ENCODE data around the gene SPIRE2.
A peak's percentile ranks its signal among the peaks of the same experiment; 100 is the strongest.
"Not testable (repeated sequence)": the region's sequence is repeated elsewhere in the genome, so short reads cannot be mapped to it uniquely, and the experiment has no call there.

The SPIRE2 gene

GRCh38 chr16:89815639-89816348 is 12.5 kb upstream of the SPIRE2 start:
- peak; percentile 20 for DNase-seq

GRCh38 chr16:89818851-89819403 is 9.3 kb upstream of the SPIRE2 start:
- DNase-seq = not testable (repeated sequence)

GRCh38 chr16:89819448-89819847 is 8.8 kb upstream of the SPIRE2 start:
- DNase-seq = not testable (repeated sequence)

- no peak for DNase-seq
Measured at GRCh38 chr16:89821438-89822187, 6.7 kb upstream of the SPIRE2 start.

- DNase-seq = no peak
Measured at GRCh38 chr16:89822188-89823086, 5.8 kb upstream of the SPIRE2 start.

GRCh38 chr16:89823087-89823823 is 5.0 kb upstream of the SPIRE2 start:
- DNase-seq = no peak

- DNase-seq = not testable (repeated sequence)
Measured at GRCh38 chr16:89823824-89824148, 4.5 kb upstream of the SPIRE2 start.

- no peak for DNase-seq
Measured at GRCh38 chr16:89826531-89827382, 1.5 kb upstream of the SPIRE2 start.

- DNase-seq = peak; percentile 74
Measured at GRCh38 chr16:89827383-89828198, 684 bp upstream of the SPIRE2 start.

- peak; percentile 31 for DNase-seq
Measured at GRCh38 chr16:89828870-89829629, 775 bp downstream of the SPIRE2 start.

- DNase-seq = no peak
Measured at GRCh38 chr16:89829630-89830437, 1.6 kb downstream of the SPIRE2 start.

- no peak for DNase-seq
Measured at GRCh38 chr16:89831810-89832328, 3.6 kb downstream of the SPIRE2 start.

- not testable (repeated sequence) for DNase-seq
Measured at GRCh38 chr16:89833664-89834363, 5.5 kb downstream of the SPIRE2 start.

- DNase-seq = not testable (repeated sequence)
Measured at GRCh38 chr16:89834813-89835363, 6.6 kb downstream of the SPIRE2 start.

GRCh38 chr16:89836484-89836883 is 8.2 kb downstream of the SPIRE2 start:
- not testable (repeated sequence) for DNase-seq

GRCh38 chr16:89837014-89837546 is 8.8 kb downstream of the SPIRE2 start:
- DNase-seq = no peak

GRCh38 chr16:89841275-89841674 is 13.0 kb downstream of the SPIRE2 start:
- DNase-seq = no peak
